Raji (cell line): ENCODE data around the gene CDC34.

Source experiments
- POLR2A ChIP-seq: IDR thresholded peaks from 2 replicates; pipeline ENCODE4 v1.6.1; 2011; ENCODE audit warnings: low read depth, low read length, control low read depth; ENCODE audit not compliant: insufficient read depth

Gene CDC34

GRCh38 chr19:494171-495080 is 37.1 kb upstream of the CDC34 start:
- no peak for TF ChIP-seq POLR2A

DNA sequence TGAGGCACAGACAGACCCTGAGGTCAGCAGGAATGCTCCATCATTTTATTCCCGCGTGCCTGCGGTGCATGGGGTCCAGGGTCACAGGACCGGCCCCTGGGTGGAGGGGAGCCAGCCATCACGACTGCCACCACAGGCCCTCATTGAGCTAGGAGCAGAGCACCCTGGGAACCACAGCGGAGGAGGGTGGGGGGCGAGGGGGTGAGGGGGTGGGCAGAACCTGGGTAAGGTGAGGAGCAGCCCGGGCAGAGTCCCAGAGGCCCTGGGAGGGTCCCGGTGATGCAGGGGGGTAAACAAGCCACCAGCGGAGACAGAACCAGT is 36.5 kb upstream of the CDC34 start:
- TF ChIP-seq POLR2A, result no peak

DNA sequence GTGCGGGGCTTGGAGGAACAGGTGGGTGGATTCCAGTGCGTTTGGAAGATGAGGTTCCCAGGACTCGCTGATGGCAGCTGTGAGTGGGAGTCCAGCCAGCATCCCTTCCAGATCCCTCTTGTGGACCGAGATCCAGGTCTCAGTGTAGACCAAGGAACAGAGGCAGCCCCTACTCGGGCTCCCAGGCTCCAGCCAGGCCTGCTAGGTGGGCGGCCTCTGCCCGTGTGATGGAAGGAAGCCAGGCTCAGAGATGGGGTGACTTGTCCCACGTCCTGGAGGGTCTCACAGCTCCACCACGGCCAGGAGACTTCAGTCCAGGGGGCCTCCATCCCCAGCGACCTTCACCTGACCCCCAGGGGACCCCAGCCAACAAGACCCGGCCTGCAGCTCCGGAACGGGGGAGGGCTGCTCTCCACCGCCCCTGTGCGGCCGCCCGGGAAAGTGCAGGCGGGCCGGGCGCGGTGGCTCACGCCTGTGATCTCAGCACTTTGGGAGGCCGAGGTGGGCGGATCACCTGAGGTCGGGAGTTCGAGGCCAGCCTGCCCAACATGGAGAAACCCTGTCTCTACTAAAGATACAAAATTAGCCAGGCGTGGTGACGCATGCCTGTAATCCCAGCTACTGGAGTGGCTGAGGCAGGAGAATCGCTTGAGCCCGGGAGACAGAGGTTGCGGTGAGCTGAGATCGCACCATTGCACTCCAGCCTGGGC is 36.0 kb upstream of the CDC34 start:
- no peak for TF ChIP-seq POLR2A

DNA sequence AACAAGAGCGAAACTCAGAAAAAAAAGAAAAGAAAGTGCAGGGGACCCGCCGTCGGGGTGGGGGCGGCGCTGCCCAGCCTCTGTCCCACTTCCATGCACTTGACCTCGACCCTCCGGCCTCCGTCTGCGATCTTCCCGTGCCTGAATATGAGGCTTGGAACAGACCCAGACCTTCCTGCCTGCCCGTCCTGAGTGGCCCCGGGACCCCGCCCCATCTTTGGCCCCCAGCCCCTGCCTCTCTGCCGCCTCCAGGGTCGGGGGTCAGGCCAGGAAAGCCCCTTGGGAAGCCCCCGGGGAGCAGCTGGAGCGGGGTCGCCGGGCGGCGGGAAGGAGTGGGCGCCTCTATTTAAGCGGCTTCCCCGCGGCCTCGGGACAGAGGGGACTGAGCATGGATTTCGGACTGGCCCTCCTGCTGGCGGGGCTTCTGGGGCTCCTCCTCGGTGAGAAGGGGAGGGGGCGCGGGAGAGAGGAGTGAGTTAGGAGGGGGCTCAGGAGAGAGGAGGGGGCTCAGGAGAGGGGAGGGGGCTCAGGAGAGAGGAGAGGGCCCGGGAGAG is 35.4 kb upstream of the CDC34 start, which contains the start of gene MADCAM1:
MADCAM1 (plus strand) TSS at position 375 of the 554 bp plus-strand sequence; CDS start at position 389, 14 bp downstream.
- no peak for TF ChIP-seq POLR2A

- TF ChIP-seq POLR2A, result no peak
These were observed 34.6 kb upstream of the CDC34 start for GRCh38 chr19:496986-497385.

- no peak for TF ChIP-seq POLR2A
These were observed 34.1 kb upstream of the CDC34 start for GRCh38 chr19:497491-497868.

DNA sequence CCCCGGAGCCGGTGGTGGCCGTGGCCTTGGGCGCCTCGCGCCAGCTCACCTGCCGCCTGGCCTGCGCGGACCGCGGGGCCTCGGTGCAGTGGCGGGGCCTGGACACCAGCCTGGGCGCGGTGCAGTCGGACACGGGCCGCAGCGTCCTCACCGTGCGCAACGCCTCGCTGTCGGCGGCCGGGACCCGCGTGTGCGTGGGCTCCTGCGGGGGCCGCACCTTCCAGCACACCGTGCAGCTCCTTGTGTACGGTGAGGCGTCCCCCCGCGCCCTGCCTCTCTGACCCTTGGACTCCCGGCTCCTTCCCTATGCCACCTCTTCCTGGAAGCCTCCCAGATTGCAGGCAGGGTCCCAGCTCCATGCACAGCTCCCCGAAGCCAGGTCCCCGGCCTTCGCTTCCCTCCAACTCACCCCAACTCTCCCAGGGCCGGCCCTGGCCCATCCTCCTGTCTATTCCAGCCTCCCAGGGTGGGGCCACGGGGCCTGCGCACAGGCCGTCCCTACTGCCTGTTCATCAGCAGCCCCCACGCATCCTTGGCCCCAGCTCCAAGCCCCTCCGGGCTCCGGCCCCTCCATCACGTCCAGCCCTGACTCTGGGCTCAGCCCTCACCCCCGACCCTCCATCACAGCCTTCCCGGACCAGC is 33.6 kb upstream of the CDC34 start:
- no peak for TF ChIP-seq POLR2A

- no peak for TF ChIP-seq POLR2A
These were observed 33.1 kb upstream of the CDC34 start for GRCh38 chr19:498511-498891.

- no peak for TF ChIP-seq POLR2A
These were observed 32.5 kb upstream of the CDC34 start for GRCh38 chr19:498977-499623.

DNA sequence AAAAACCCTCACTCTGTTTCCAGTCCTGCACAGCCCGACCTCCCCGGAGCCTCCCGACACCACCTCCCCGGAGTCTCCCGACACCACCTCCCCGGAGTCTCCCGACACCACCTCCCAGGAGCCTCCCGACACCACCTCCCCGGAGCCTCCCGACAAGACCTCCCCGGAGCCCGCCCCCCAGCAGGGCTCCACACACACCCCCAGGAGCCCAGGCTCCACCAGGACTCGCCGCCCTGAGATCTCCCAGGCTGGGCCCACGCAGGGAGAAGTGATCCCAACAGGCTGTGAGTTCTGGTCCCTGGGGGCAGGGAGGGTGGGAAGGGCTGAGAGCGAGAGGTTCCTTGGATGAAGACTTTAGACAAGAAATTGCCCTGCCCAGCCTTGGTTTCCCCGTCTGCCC is 29.9 kb upstream of the CDC34 start:
- no peak for TF ChIP-seq POLR2A

DNA sequence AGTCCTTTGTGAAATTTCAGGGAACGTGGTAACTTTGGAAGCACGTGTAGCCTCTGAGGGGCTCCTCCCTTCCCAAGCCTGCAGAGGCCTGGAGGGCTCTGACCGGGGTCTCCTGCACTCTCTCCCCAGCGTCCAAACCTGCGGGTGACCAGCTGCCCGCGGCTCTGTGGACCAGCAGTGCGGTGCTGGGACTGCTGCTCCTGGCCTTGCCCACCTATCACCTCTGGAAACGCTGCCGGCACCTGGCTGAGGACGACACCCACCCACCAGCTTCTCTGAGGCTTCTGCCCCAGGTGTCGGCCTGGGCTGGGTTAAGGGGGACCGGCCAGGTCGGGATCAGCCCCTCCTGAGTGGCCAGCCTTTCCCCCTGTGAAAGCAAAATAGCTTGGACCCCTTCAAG is 26.9 kb upstream of the CDC34 start:
- no peak for TF ChIP-seq POLR2A

DNA sequence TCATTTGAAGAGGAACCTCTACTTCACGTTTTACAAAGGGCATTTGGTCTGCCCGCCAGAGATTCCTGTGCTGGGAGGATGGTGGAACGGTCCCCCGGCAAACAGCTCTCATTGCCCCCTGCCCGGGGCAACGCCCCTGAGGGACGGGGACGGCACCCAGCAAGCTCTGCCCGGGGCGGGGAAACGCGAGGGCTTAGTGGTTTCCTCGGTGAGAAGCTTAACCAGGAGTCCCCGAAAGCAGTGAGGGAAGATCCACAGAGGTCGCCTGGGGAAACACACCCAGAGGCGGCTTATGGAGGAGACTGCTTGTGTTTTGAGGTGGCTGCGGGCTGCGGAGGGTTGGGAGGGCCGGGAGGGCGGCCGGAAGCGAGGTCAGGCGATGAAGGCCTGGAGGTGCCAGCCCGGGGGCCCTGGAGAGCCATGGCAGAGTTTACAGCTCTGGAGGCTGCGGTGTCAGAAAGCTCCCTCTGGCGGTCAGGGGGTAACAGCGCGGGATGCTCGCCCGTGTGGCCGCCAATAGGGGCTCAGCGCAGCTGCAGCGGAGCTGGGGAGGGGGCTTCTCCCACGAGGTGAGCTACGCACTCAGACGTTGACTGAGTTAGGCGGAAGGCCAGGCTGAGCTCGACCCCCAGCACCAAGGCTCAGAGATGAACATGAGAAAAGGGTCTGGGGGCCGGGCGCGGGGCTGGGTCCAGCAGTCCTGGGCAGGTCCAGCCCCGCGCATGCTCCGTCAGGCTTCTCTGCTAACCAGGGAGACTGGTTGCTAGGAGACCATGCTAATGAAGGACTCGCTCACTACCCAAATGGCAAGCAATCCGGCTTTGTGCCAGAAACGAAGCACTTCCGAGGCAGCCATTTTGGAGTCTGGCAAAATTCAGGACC is 24.9 kb upstream of the CDC34 start:
- TF ChIP-seq POLR2A, result peak; percentile 62

DNA sequence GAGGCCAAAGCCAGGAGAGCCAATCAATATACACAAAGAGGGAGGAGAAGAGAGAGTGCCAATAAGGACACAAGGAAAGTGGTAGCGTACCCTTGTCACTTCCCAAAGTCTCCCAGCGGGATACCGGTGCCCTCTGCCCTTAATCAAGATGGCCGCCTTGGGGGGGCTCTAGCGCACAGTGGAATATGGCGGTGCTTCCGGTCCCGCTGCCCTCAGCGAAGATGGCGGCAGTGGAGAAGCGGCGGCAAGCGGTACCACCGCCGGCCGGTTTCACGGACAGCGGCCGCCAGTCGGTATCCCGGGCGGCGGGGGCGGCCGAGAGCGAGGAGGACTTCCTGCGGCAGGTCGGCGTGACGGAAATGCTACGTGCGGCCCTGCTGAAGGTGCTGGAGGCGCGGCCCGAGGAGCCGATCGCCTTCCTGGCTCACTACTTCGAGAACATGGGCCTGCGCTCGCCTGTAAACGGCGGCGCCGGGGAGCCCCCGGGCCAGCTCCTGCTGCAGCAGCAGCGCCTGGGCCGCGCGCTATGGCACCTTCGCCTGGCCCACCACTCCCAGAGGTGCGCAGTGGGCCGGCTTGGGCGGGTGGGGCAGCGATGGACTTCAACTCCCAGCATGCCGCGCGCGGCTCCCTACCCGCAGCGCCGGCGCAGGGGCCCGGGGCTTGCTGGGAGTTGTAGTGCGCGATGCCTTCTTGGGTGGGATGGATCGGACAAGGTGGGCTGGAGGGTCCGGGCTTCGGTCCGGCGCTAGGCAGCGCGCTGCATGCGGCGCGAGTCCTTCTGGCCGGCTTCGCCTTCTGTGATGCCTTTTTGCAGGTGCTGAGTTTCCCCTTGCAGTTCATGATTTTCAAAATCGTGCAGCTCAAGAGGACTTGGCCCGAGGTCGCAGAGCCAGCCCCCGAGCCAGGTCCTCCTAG is 24.0 kb upstream of the CDC34 start, which contains the start of gene TPGS1:
TPGS1 (plus strand) TSS at position 212 of the 918 bp plus-strand sequence; CDS start at position 222, 10 bp downstream.
- TF ChIP-seq POLR2A, result peak; percentile 42; the same call in 1 of the 2 replicates
